Measurements from ENCODE around the gene SLC26A1.

GRCh38 chr4:958696-959337, 34.4 kb downstream of the SLC26A1 start:
- TF ChIP-seq POLR2AphosphoS5 (IDR thresholded peaks at IDR 0.05) (no peak), EP300 (IDR thresholded peaks at IDR 0.05; ENCODE audit: low read depth) (no peak)
- TF ChIP-seq, protein P1, sequence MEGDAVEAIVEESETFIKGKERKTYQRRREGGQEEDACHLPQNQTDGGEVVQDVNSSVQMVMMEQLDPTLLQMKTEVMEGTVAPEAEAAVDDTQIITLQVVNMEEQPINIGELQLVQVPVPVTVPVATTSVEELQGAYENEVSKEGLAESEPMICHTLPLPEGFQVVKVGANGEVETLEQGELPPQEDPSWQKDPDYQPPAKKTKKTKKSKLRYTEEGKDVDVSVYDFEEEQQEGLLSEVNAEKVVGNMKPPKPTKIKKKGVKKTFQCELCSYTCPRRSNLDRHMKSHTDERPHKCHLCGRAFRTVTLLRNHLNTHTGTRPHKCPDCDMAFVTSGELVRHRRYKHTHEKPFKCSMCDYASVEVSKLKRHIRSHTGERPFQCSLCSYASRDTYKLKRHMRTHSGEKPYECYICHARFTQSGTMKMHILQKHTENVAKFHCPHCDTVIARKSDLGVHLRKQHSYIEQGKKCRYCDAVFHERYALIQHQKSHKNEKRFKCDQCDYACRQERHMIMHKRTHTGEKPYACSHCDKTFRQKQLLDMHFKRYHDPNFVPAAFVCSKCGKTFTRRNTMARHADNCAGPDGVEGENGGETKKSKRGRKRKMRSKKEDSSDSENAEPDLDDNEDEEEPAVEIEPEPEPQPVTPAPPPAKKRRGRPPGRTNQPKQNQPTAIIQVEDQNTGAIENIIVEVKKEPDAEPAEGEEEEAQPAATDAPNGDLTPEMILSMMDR (IDR thresholded peaks at IDR 0.05): no peak

Data from transverse colon (tissue), 4 donors.